ENCODE results near the gene SLC43A2.

GRCh38 chr17:1634841-1635650 is 6.4 kb upstream of the SLC43A2 start:
- no peak for TF ChIP-seq POLR2A (IDR thresholded peaks at IDR 0.05)
- TF ChIP-seq CTCF (IDR thresholded peaks at IDR 0.05 in 8 of 11, conservative IDR thresholded peaks at IDR 0.05 in 3 of 11): no peak

Data from spleen (tissue), 7 donors.